ENCODE measurements around the gene SSR2.
"Not testable (repeated sequence)": the region's sequence is repeated elsewhere in the genome, so short reads cannot be mapped to it uniquely, and the experiment has no call there.

The SSR2 gene

GRCh38 chr1:156045076-156045475, 24.3 kb upstream of the SSR2 start:
- no peak for DNase-seq

- DNase-seq: no peak
Measured at GRCh38 chr1:156042828-156043227, 22.1 kb upstream of the SSR2 start.

GRCh38 chr1:156034991-156035390, 14.2 kb upstream of the SSR2 start:
- DNase-seq: not testable (repeated sequence)

GRCh38 chr1:156033011-156033410, 12.3 kb upstream of the SSR2 start:
- no peak for DNase-seq

DNA sequence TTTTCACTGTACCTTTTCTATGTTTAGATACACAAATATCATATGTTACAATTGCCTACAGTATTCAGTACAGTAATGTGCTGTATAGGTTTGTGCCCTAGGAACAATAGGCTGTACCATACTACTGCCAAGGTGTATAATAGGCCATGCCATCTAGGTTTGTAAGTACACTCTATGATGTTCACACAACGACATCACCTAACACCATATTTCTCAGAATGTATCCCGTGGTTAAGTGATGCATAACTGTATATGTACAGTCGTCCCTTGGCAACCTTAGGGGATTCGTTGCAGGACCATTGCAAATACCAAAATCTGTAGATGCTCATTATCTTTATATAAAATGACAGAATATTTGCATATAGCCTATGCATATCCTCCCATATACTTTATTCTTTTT, 5.8 kb upstream of the SSR2 start:
- DNase-seq: no peak

- DNase-seq: peak in 1 of 2 donors; percentile 27
Measured at GRCh38 chr1:156025876-156026275, 5.1 kb upstream of the SSR2 start.

DNA sequence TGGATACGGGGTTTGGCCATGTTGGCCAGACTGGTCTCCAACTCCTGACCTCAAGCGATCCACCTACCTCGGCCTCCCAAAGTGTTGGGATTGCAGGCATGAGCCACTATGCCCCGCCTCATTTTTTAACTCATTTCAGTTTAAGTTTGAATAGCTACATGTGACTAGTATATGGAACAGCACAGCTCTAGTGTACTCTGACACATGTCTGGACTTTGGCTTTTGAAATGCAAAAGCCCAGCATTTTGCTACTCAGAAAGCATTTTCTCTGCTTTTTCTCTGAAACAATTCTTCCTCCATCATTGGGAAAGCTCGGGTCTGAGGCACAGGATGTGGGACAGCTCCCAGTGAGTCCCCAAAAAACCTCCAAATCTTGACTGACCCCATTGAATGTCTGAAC, 4.0 kb upstream of the SSR2 start:
- DNase-seq: no peak

- DNase-seq: no peak
Measured at GRCh38 chr1:156021954-156022353, 1.2 kb upstream of the SSR2 start.

GRCh38 chr1:156021093-156021428, 310 bp upstream of the SSR2 start:
- no peak for DNase-seq

- DNase-seq: no peak
Measured at GRCh38 chr1:156019946-156020292, 832 bp downstream of the SSR2 start.

DNA sequence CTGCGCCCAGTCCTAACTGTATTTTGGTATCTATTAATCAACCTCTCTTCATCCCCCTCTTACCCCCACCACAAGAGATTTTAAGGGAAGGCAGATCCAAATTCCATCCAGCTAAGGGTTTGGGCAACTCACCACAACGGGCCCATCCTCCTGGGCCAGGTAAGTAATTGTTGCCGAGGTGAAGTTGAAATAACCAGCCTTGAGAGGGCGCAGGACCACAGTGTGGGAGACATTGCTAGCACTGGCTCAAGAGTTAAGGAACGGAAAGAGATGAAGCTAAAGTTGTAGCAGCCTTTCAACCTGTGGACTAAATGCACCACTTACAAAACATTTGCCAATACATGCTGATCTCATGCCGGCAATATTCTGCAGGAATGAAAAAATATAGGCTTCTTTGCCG, 5.9 kb downstream of the SSR2 start:
- no peak for DNase-seq

DNA sequence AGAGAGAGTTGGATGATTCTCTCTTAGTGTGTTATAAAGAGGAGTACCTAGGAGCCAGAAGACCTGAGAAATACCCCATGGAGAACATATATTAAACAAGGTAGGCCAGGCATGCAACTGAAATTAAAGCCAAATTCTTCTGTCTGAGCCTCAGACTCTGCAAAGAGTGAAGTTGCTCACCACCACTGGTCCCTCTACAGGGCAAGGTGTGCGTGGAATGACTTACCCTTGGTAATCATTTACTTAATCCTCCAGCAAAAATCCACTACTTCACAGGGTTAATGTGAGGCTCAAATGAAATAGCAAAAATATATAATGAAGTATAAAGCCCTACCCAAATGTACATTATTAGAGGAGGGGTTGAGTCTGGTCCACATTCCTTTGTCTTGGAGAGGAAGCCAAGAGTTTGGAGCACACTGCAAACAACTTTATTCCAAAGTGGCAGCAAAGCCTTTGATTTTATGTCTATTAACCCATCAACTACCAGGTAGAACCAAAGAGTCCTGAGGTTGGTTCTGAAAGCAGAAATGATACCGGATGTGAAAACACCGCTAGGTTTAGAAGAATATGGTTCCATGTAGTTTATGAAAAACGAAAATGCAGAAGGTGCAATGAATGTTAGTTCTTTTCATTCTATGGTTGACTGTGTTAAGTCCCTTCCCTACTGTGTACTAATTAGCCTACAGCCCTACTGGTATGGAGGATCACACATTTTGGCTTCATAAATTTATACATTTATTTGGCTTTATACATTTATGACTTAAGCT, 8.5 kb downstream of the SSR2 start:
- DNase-seq: no peak

DNA sequence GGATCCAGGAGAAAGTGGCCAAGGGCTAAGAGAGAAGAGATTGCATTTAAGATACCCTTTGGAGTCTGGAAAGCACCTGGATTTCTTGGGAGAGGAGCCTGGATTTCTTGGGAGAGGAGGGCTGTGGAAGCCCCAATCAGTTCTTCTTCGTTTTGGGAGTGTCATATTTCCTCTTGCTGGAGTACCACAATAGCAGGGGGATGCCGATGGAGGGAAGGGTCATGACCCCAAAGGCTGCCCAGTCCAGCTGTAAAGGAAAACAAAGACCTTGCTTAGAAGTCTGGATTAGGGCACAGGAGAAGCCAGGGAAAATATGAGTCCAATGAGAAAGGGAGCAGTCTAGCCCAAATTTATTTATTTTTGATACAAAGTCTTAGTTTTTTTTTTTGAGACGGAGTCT, 11.3 kb downstream of the SSR2 start:
- DNase-seq: no peak

DNA sequence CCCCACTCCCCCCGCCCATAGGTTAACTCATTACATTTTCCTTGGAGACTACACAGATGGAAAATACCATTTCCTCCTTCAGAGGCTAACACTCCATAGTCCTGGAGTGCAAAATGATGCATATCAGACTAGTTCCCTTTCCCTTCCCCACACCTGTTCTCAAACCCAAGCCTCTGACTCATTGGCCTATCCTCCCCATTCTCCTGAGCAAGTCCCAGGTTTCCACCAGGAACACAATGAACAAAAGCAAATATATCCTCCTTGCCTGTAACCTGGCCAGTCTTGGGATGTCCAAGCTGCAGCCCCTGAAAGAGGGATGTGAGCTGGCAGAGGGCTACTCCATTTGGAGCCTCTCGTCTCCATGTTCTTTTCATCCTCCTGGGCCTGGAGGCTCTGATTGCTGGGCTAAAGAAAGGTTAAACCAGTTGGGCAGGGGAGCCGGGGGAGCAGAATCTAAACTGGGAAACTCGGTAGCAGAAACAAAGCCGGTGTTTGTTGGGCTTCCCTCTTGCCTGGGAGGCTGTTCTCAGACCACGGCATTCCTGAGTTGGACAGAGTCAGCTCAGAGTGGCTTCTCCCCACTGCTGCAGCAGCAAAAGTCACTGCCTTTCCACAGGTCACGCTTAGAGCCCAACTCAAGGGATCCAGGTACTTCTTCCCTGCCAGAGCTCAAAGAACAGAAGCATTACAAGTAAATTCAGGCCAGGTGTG, 13.9 kb downstream of the SSR2 start:
- no peak for DNase-seq

DNA sequence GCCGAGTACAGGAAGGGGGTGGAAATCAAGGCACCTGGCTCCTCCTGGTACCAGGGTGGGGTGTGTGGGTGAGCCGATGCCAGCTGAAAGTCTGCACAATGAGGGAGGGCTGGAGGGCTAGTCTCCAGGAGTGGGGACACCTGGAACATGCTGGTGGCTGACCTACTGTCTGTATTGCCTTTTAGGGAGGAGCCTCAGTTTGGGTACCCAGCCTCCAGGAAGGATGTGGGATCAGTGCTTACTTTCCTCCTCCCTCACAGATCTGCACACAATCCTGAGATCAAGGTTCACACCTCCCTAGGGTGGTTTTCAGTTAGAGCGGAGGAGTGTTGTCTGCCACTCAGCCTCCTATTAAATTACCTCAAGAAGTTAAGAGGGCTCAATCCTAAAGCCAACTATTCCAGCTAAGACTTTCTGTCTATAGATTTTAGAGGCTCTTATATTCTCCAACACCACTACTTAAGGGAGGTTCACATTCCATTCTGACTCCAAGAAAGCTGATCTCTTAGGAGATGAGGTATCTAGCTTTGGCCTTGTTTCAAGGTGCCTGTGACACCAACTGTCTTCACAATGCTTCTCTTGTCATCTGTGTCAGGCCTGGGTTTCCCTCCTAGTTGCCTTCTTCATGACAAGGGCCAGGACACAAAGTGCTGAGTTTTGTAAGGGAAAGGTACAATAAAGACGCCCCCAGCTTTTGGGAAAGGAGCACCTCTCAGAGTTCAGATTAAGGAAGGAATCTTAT, 15.7 kb downstream of the SSR2 start:
- DNase-seq: no peak

DNA sequence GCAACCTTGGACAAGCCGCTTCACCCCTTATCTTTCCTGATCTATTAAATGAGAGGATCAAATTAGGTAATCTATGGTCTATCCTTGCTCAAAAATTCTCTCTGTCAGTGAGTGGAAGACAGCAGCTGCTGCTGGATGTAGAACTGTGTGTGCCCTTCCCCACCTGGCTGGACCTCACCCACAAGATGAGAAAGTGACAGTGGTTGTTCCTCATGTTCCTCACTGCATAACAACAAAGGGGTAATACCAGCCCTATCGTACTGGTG, 16.9 kb downstream of the SSR2 start:
- no peak for DNase-seq

DNA sequence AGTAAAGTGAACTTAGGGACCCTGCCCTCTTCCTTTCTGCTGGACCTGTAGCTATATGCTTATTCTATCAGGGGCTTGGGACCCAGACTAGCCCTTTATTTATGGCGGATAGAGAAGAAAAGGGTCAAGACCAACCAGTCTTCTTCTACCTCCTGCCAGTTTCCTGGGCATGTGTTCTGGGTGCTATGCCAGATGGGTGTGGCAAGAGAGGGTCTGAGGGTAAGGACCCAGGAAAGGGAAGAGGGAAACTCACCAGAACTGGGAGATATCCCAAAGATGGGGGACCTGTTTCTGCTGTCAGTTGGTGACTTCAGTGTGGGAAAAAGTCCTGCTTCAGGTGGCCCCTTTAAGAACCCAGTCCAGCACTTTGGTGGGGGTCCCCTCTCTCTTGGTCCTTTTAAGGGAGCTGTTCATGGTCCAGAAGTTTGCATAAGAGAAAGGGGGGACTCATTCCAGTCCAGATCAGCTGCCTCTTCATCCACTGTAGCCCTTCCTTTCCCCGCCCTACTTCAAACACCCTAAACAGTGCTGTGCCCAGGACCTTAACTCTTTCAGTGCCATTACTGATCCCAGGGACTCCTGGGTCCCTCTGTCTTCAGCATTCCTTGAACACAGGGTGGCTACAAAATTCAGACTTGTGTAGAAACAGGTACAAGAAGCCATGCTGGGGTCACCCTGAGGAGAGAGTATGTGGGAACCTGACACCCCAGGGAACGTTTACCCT, 18.4 kb downstream of the SSR2 start:
- DNase-seq: no peak

DNA sequence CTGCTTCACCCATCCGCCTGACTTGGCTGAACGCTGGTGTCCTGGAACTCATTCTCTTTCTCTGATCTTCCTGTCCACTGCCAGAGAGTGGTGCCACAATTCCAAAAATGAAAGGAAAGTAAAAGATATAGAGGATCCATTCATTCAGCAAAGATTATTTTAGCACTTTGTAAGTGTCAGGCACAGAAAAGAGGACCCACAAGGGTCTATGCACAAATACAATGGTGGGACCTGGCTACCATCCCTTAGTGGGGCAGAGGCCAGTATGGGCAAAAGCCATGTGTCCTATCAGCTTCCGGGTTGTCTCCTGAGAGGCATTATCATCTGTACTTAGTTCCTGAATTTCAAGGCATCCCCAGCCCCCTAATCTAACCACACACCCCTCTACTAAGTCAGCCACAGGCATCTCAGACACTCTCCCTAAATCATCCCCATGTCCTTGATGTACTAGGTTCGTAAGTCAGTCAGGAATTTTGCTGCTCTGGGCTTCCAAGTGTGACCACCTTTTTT, 19.0 kb downstream of the SSR2 start:
- no peak for DNase-seq

DNA sequence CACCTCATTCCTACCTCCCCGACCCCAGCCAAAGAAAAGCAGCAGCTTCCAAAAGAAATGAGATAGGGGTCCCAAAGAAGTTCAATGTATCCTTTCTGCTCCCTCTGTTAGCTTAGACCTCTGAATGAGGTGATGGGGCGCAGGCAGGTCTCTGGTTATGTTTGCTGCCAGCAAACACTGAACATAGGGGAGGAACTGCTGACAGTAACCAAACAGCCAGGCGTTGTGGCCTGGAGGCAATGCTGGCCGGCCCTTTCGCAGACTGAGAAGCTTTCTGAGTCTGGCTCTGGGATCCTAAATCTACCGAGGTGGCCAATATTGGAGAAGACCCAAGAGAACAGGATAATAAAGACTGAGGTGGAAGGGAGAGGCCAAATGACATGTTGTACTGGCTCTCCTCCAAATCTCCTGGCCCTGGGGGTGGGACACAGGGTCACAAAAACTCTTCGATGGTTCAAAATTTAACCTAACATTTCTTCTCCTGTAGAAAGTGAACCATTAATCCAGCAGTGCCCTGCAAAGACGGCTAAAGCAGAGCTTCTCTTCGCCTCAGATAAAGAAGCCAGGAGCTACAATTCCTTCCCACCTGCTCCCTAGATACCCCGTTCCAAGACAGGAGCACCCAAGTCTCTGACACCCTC, 19.6 kb downstream of the SSR2 start:
- DNase-seq: no peak

- no peak for DNase-seq
Measured at GRCh38 chr1:155999964-156000363, 20.8 kb downstream of the SSR2 start.

DNA sequence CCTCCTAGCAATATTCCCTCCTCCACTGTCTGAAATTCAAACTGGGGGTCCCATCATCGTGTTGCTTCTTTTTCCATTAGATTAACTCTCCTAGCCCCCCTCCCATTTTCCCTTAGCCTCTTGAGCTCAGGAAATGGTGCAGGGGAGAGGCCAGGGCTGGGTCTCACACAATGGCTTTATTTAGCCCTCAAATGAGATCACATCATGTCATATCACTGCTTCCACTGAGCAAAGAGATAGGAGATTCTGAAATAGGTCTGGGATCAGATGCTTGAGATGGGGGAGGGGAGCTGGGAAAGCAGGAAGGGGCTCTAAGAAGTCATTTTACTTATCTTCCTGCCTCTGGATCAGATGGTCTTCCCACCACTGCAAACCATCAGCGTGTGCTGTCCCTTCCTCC, 24.6 kb downstream of the SSR2 start:
- DNase-seq: no peak

- no peak for DNase-seq
Measured at GRCh38 chr1:155993595-155993994, 27.2 kb downstream of the SSR2 start.

All from stimulated activated CD4-positive, alpha-beta T cell treated with anti-CD3 and anti-CD28 coated beads, Interleukin-2, amount 100 ng/mL, for 48 hours (primary cell).